Kidney epithelial cell (primary cell): ENCODE data around the gene ROCK2. TPM values are rescaled to one million over a fixed set of nuclear protein-coding genes. Genes with fewer than 3 reads are reported as not detected.

Experiments
- DNase-seq: peaks from one replicate; pipeline ENCODE4 v3.0.0-alpha.2; 2010; ENCODE audit warnings: low read depth
- H3K27me3 ChIP-seq: 2 replicates; pipeline ENCODE4 v1.6.0; 2011; ENCODE audit warnings: low read length; ENCODE audit not compliant: control insufficient read depth, insufficient read depth
- H3K36me3 ChIP-seq: 2 replicates; pipeline ENCODE4 v1.5.1; 2011; ENCODE audit warnings: low read length; ENCODE audit not compliant: control insufficient read depth, insufficient read depth
- H3K4me3 ChIP-seq: 2 replicates; pipeline ENCODE4 v1.5.1; 2011; ENCODE audit warnings: low read depth, mild to moderate bottlenecking, control low read depth, low read length
- CTCF ChIP-seq: IDR thresholded peaks from 2 replicates; pipeline ENCODE4 v1.5.1; 2011; ENCODE audit warnings: mild to moderate bottlenecking, moderate library complexity, low read length, control low read depth, inconsistent platforms; ENCODE audit not compliant: insufficient read depth, poor library complexity, severe bottlenecking
- total RNA-seq: library from RNA; depleted of rRNA; stranded (reverse); fragments of >200 nt; gene quantifications from 2 replicates; pipeline ENCODE4 v1.2.3, GENCODE V29; 2015

Gene ROCK2
- total RNA-seq, 1 donor from 2014 or later, result 26.4 TPM

GRCh38 chr2:11182951-11183350 lies 161.5 kb downstream of the ROCK2 start:
- no peak overlapping the region for H3K4me3 ChIP-seq
- no peak for DNase-seq
- H3K27me3 ChIP-seq, result no peaks in the 10 kb centered on the region
- no peaks in the 10 kb centered on the region for H3K36me3 ChIP-seq
- no peak for TF ChIP-seq CTCF

DNA sequence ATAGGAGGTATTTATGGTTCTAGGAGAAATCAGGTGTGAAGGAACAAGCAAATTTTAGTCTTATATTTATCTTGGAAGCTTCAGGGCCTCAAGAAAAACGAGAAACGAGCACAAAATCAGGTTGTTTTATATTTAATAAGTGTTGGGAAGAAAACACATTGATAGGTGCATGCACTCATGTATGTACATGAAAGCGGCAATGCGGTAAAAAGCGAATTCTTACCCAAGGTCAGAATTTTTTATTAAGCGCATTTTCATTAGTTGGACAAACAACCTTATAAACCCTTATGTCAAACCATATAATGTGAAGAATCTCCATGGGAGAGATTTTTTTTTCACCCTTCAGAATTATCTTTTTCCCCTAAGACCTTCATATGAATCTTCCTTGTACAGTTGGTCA lies 163.8 kb downstream of the ROCK2 start:
- no peaks in the 10 kb centered on the region for H3K36me3 ChIP-seq
- no peak for DNase-seq
- TF ChIP-seq CTCF, result no peak

GRCh38 chr2:11179899-11180298 lies 164.5 kb downstream of the ROCK2 start:
- Histone ChIP-seq H3K4me3 (no peak overlapping the region), H3K27me3 (no peaks in the 10 kb centered on the region), H3K36me3 (no peaks in the 10 kb centered on the region)
- TF ChIP-seq CTCF, result no peak
- no peak for DNase-seq

More for the DNA sequence above, 163.8 kb downstream of the ROCK2 start:
- H3K27me3 ChIP-seq, result no peaks in the 10 kb centered on the region
- H3K4me3 ChIP-seq, result no peak overlapping the region

DNA sequence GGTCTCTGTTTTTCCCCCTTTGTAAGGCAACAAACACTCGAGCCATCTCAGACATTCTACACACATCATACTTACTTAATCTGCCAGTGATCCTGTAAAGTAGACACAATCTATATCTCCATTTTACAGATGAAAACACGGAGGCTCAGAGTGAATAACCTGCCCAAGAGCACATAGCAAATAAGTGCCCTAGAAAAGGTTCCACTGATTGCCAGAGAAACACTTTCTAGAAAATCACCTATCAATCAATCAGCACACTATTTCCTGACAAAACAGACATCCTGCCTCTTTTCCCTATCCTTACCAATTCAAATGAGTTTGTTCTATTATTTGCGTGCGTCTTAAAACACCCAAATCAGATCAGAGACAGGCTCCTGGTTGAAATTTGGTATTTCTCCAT lies 165.2 kb downstream of the ROCK2 start:
- TF ChIP-seq CTCF, result no peak
- no peaks in the 10 kb centered on the region for H3K36me3 ChIP-seq
- DNase-seq, result no peak
- no peak overlapping the region for H3K4me3 ChIP-seq
- H3K27me3 ChIP-seq, result no peaks in the 10 kb centered on the region

DNA sequence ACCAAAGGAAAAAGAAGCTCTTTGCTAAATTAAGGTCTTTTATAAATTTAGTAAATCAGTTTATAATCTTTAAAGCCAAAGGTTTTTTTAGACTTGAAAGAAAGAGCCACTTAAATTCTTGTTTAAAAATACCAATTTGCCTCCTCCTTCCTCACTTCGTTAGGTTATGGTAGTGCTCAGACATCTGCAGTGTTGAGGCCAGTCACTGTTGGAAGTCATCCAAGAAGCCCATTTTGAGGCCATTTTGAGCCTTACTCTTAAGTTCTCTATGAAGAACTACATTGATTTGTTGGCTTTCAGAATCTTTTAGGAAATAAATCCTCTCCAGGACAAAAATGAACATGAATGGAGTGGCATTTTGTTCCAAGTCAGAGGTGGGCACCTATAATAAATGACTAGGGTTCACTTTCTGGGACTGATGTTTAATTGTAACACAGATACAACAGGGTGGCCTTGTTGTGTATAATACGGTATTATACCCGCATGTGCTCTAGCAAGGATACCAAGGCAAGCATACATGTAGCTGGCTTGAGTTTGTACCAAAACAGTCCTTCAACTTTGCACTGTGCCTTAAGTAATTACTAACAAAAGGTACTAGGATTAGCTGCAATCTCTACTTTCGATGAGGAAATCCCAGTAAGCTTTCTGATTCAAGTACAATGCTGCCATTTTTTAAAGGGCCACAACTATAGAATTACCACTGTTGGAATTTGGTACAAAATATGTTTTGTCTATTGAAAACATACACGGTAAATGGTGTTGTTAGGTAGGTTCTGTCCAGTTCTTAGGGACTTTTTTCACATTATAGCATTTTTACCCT lies 166.4 kb downstream of the ROCK2 start:
- DNase-seq, result no peak
- no peak for TF ChIP-seq CTCF
- H3K4me3 ChIP-seq, result no peak overlapping the region
- H3K36me3 ChIP-seq, result no peaks in the 10 kb centered on the region
- H3K27me3 ChIP-seq, result no peaks in the 10 kb centered on the region
